HUES48 (cell line): ENCODE results near the gene S100A1.

Experiments
- H3K27ac ChIP-seq: one replicate; pipeline ENCODE4 v1.7.0; 2013; ENCODE audit warnings: low read depth, low read length, inconsistent platforms
- H3K27me3 ChIP-seq: 2 replicates; pipeline ENCODE4 v1.6.1; 2013; ENCODE audit warnings: mild to moderate bottlenecking, low read length; ENCODE audit not compliant: control insufficient read depth, insufficient read depth
- H3K36me3 ChIP-seq: 2 replicates; pipeline ENCODE4 v1.6.1; 2013; ENCODE audit warnings: low read length; ENCODE audit not compliant: control insufficient read depth, insufficient read depth
- H3K4me1 ChIP-seq: 2 replicates; pipeline ENCODE4 v1.6.1; 2013; ENCODE audit warnings: mild to moderate bottlenecking, low read length; ENCODE audit not compliant: control insufficient read depth, insufficient read depth
- H3K4me3 ChIP-seq: 2 replicates; pipeline ENCODE4 v1.5.1; 2013; ENCODE audit warnings: mild to moderate bottlenecking, low read depth, low read length
- H3K9ac ChIP-seq: 2 replicates; pipeline ENCODE4 v1.6.1; 2013; ENCODE audit warnings: mild to moderate bottlenecking, low read depth, low read length, moderate library complexity
- H3K9me3 ChIP-seq: 2 replicates; pipeline ENCODE4 v1.6.1; 2013; ENCODE audit warnings: low read length; ENCODE audit not compliant: control insufficient read depth, insufficient read depth

Gene S100A1

GRCh38 chr1:153643100-153643499 is 14.9 kb downstream of the S100A1 start:
- peaks cover 86% of the 10 kb centered on the region for H3K36me3 ChIP-seq
- no peaks in the 10 kb centered on the region for H3K9me3 ChIP-seq
- H3K4me3 ChIP-seq = no peak overlapping the region
- H3K9ac ChIP-seq = no peak overlapping the region
- H3K27ac ChIP-seq = no peak overlapping the region
- H3K27me3 ChIP-seq = no peaks in the 10 kb centered on the region
- H3K4me1 ChIP-seq = no peaks in the 10 kb centered on the region

GRCh38 chr1:153643816-153644215 is 15.6 kb downstream of the S100A1 start:
- no peak overlapping the region for H3K9ac ChIP-seq
- peaks cover 79% of the 10 kb centered on the region for H3K36me3 ChIP-seq
- no peaks in the 10 kb centered on the region for H3K27me3 ChIP-seq
- no peaks in the 10 kb centered on the region for H3K9me3 ChIP-seq
- H3K4me3 ChIP-seq = no peak overlapping the region
- H3K4me1 ChIP-seq = no peaks in the 10 kb centered on the region
- H3K27ac ChIP-seq = no peak overlapping the region

GRCh38 chr1:153646672-153647345 is 18.6 kb downstream of the S100A1 start:
- Histone ChIP-seq H3K36me3 (peaks cover 49% of the 10 kb centered on the region), H3K4me1 (no peaks in the 10 kb centered on the region), H3K4me3 (no peak overlapping the region), H3K9ac (no peak overlapping the region), H3K27me3 (no peaks in the 10 kb centered on the region), H3K27ac (no peak overlapping the region), H3K9me3 (no peaks in the 10 kb centered on the region)

GRCh38 chr1:153647346-153647714 is 19.1 kb downstream of the S100A1 start:
- Histone ChIP-seq H3K9me3 (no peaks in the 10 kb centered on the region), H3K36me3 (peaks cover 44% of the 10 kb centered on the region), H3K4me3 (no peak overlapping the region), H3K9ac (no peak overlapping the region), H3K27me3 (no peaks in the 10 kb centered on the region), H3K4me1 (no peaks in the 10 kb centered on the region), H3K27ac (no peak overlapping the region)

GRCh38 chr1:153648000-153648643 is 19.9 kb downstream of the S100A1 start:
- no peak overlapping the region for H3K27ac ChIP-seq
- H3K36me3 ChIP-seq = peaks cover 36% of the 10 kb centered on the region
- H3K4me3 ChIP-seq = no peak overlapping the region
- no peaks in the 10 kb centered on the region for H3K4me1 ChIP-seq
- H3K9ac ChIP-seq = no peak overlapping the region
- H3K9me3 ChIP-seq = no peaks in the 10 kb centered on the region
- H3K27me3 ChIP-seq = no peaks in the 10 kb centered on the region

GRCh38 chr1:153649137-153649862 is 21.1 kb downstream of the S100A1 start:
- no peak overlapping the region for H3K27ac ChIP-seq

GRCh38 chr1:153649863-153650235 is 21.6 kb downstream of the S100A1 start:
- Histone ChIP-seq H3K36me3 (peaks cover 19% of the 10 kb centered on the region), H3K27ac (no peak overlapping the region), H3K9ac (no peak overlapping the region), H3K4me3 (no peak overlapping the region), H3K27me3 (no peaks in the 10 kb centered on the region), H3K4me1 (no peaks in the 10 kb centered on the region), H3K9me3 (no peaks in the 10 kb centered on the region)

More at GRCh38 chr1:153649137-153649862, 21.1 kb downstream of the S100A1 start:
- H3K36me3 ChIP-seq = peaks cover 24% of the 10 kb centered on the region
- no peak overlapping the region for H3K9ac ChIP-seq
- H3K27me3 ChIP-seq = no peaks in the 10 kb centered on the region
- H3K4me1 ChIP-seq = no peaks in the 10 kb centered on the region
- H3K4me3 ChIP-seq = no peak overlapping the region
- no peaks in the 10 kb centered on the region for H3K9me3 ChIP-seq

- Histone ChIP-seq H3K36me3 (no peaks in the 10 kb centered on the region), H3K9ac (no peak overlapping the region), H3K27me3 (no peaks in the 10 kb centered on the region), H3K4me1 (no peaks in the 10 kb centered on the region), H3K9me3 (no peaks in the 10 kb centered on the region), H3K4me3 (no peak overlapping the region), H3K27ac (no peak overlapping the region)
These were observed 23.5 kb downstream of the S100A1 start for GRCh38 chr1:153651771-153652170.

GRCh38 chr1:153652805-153653500 is 24.7 kb downstream of the S100A1 start:
- Histone ChIP-seq H3K27me3 (no peaks in the 10 kb centered on the region), H3K9me3 (no peaks in the 10 kb centered on the region), H3K9ac (no peak overlapping the region), H3K4me3 (no peak overlapping the region), H3K4me1 (no peaks in the 10 kb centered on the region), H3K36me3 (no peaks in the 10 kb centered on the region), H3K27ac (no peak overlapping the region)

GRCh38 chr1:153655333-153655732 is 27.1 kb downstream of the S100A1 start:
- no peak overlapping the region for H3K4me3 ChIP-seq
- H3K27ac ChIP-seq = no peak overlapping the region
- H3K36me3 ChIP-seq = peaks cover 4% of the 10 kb centered on the region; the same call in 1 of the 2 replicates
- H3K27me3 ChIP-seq = no peaks in the 10 kb centered on the region
- H3K4me1 ChIP-seq = peaks cover 5% of the 10 kb centered on the region
- no peaks in the 10 kb centered on the region for H3K9me3 ChIP-seq
- H3K9ac ChIP-seq = no peak overlapping the region
